Lung (tissue), 12 donors: ENCODE data around the gene SCRN1. TPM values are rescaled to one million over a fixed set of nuclear protein-coding genes. Genes with fewer than 3 reads are reported as not detected.

Experiments
- ATAC-seq: fragments of 200-7000 bp; cut with Tn5 transposase; one replicate; pipeline ENCODE4 v1.9.1; 2020; ENCODE audit warnings: moderate number of reproducible peaks; ENCODE audit not compliant: insufficient read depth, low FRiP score
- DNase-seq, 3 donors: peaks; one replicate each; pipeline ENCODE4 v3.0.0-alpha.2; 2013 to 2017
- H3K27ac ChIP-seq, 2 donors: one replicate each; pipeline ENCODE4 v1.5.1; 2013; ENCODE audit warnings: mild to moderate bottlenecking in 2 of 2, moderate library complexity in 2 of 2, control low read depth in 1 of 2, inconsistent platforms in 1 of 2, low read depth in 1 of 2, low read length in 1 of 2
- H3K27me3 ChIP-seq, 3 donors: one replicate each; pipeline ENCODE4 v1.5.1; 2013; ENCODE audit warnings: low read length in 2 of 3; ENCODE audit not compliant: control insufficient read depth in 3 of 3, insufficient read depth in 3 of 3
- H3K36me3 ChIP-seq, 4 donors: one replicate each; pipeline ENCODE4 v1.5.1; 2013; ENCODE audit warnings: low read length in 4 of 4, mild to moderate bottlenecking in 1 of 4, moderate library complexity in 1 of 4; ENCODE audit not compliant: control insufficient read depth in 4 of 4, insufficient read depth in 4 of 4
- H3K4me1 ChIP-seq, 5 donors: one replicate each; pipeline ENCODE4 v1.5.1; 2013; ENCODE audit warnings: low read length in 5 of 5, mild to moderate bottlenecking in 2 of 5, moderate library complexity in 1 of 5; ENCODE audit not compliant: control insufficient read depth in 5 of 5, insufficient read depth in 5 of 5
- H3K4me3 ChIP-seq: one replicate; pipeline ENCODE4 v1.5.1; 2013; ENCODE audit warnings: mild to moderate bottlenecking, control low read depth, moderate library complexity
- H3K9ac ChIP-seq, 2 donors: one replicate each; pipeline ENCODE4 v1.5.1; 2013; ENCODE audit warnings: low read length in 2 of 2, control low read depth in 1 of 2; ENCODE audit not compliant: insufficient read depth in 1 of 2
- H3K9me3 ChIP-seq, 4 donors: one replicate each; pipeline ENCODE4 v1.5.1; 2013; ENCODE audit warnings: low read length in 3 of 4, mild to moderate bottlenecking in 1 of 4, moderate library complexity in 1 of 4; ENCODE audit not compliant: control insufficient read depth in 4 of 4, insufficient read depth in 3 of 4
- WGBS, 2 donors: extraction: QIAGEN DNeasy Blood & Tissue Kit; methylation state at CpG; one replicate each; pipeline ENCODE4 v1.1.7; 2013; 5-methylcytosine and 5-hydroxymethylcytosine counted together
- polyA plus RNA-seq, 2 donors: library from polyadenylated mRNA; stranded (reverse); fragments of 200-250 nt; gene quantifications; one replicate each; pipeline ENCODE4 v1.2.1, GENCODE V29; 2013
- total RNA-seq, 2 donors: library from RNA; depleted of rRNA in 1 of 2; stranded (reverse); fragments of >200 nt in 1 of 2; gene quantifications; one replicate each; pipeline ENCODE4 v1.2.1, GENCODE V29; 2014 to 2021
- TF ChIP-seq, protein P1 (sequence below): IDR thresholded peaks from 2 replicates; pipeline ENCODE4 v1.5.1; 2012; ENCODE audit warnings: mild to moderate bottlenecking; ENCODE audit errors: control extremely low read depth, extremely low read depth
- donor health status: control.
- donor health status: control.
- donor health status: Bipolar disorder and iron deficiency.
- donor health status: healthy.
- donor health status: DM: yes; HTN: yes; CAD: no.

Gene SCRN1
- total and polyA plus RNA-seq, 4 donors, result 5.5 to 32.3 (median 20.2) TPM

DNA sequence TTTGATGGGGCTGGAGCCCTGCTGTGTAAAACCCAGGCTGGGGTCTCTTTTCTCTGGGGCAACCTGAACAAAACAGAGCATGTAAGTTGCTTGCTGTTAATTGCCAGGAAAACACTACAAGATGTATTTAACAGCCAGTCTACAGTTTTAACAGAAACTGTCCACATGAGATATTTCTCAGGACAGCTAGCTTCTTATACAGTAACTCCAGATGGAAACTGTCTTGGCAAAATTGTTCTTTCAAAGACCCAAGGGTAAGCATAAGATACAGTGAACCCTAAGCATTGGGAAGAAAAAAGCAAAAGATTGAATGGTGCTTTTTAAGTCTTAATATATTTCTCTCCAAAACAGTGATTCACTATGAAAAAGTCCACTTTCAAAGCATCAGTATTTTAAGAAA, 28.9 kb upstream of the SCRN1 start:
- TF ChIP-seq, protein P1, sequence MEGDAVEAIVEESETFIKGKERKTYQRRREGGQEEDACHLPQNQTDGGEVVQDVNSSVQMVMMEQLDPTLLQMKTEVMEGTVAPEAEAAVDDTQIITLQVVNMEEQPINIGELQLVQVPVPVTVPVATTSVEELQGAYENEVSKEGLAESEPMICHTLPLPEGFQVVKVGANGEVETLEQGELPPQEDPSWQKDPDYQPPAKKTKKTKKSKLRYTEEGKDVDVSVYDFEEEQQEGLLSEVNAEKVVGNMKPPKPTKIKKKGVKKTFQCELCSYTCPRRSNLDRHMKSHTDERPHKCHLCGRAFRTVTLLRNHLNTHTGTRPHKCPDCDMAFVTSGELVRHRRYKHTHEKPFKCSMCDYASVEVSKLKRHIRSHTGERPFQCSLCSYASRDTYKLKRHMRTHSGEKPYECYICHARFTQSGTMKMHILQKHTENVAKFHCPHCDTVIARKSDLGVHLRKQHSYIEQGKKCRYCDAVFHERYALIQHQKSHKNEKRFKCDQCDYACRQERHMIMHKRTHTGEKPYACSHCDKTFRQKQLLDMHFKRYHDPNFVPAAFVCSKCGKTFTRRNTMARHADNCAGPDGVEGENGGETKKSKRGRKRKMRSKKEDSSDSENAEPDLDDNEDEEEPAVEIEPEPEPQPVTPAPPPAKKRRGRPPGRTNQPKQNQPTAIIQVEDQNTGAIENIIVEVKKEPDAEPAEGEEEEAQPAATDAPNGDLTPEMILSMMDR, result no peak
- DNase-seq (peak in 2 of 3 donors; percentile 79 to 86), ATAC-seq (no peak)
- Histone ChIP-seq H3K27me3 (no peaks in the 10 kb centered on the region), H3K4me3 (no peak overlapping the region), H3K9ac (no peak overlapping the region), H3K4me1 (peaks cover 0 to 8% (median 2%) of the 10 kb centered on the region in 5 donors), H3K9me3 (no peaks in the 10 kb centered on the region), H3K27ac (no peak overlapping the region), H3K36me3 (peaks cover 1 to 18% (median 5%) of the 10 kb centered on the region in 4 donors)

DNA sequence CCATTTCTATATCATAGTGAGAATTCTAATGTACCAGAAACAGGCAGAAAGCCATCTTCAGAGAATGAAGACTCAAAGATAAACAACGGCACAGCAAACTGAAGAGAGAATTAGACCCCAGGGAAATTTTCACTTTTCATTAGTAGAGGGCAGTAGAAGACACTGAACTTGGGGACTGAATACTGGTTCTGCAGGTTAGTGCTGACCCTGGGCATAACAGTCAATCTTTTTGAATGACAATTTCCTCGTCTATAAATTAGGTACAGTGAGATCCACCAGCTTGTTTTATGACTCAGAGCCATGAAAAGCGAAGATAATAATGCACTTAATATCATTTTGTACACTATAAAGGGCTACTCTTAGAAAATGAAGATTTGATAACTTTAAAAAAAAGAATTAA, 23.2 kb upstream of the SCRN1 start:
- Histone ChIP-seq H3K4me1 (no peaks in the 10 kb centered on the region), H3K27me3 (no peaks in the 10 kb centered on the region), H3K9ac (no peak overlapping the region), H3K36me3 (peaks cover 0 to 18% (median 5%) of the 10 kb centered on the region in 4 donors), H3K4me3 (no peak overlapping the region), H3K27ac (no peak overlapping the region), H3K9me3 (no peaks in the 10 kb centered on the region)
- DNase-seq (peak in 1 of 3 donors; percentile 4), ATAC-seq (no peak)
- TF ChIP-seq, protein P1, result no peak
- 93 to 95% methylated on average over 3 of the region's 3 CpGs for WGBS, 2 donors

DNA sequence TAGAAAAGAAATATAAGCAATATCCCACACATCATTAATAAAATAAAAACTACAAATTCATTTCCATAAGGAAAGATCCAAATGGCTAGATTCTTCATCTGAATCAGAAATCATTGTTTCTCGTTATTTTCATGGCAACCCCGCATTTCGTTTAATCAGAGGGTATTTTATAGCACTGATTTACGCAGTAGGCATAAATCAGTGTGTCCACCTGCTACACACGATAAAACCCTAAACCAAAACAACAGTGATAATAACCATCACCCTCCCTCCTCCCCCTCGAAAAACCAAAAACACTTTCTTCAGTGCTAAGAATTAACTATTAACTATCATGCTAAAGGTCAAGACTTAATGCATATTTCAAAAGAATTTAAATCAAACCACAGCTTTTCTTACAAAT, 20.4 kb upstream of the SCRN1 start:
- Histone ChIP-seq H3K27me3 (no peaks in the 10 kb centered on the region), H3K27ac (no peak overlapping the region), H3K9me3 (no peaks in the 10 kb centered on the region), H3K9ac (no peak overlapping the region), H3K36me3 (peaks cover 0 to 9% (median 5%) of the 10 kb centered on the region in 4 donors), H3K4me1 (no peaks in the 10 kb centered on the region), H3K4me3 (no peak overlapping the region)
- ATAC-seq (no peak), DNase-seq (no peak)
- WGBS, 2 donors, result 90 to 94% methylated on average over 6 of the region's 6 CpGs
- TF ChIP-seq, protein P1, result no peak

DNA sequence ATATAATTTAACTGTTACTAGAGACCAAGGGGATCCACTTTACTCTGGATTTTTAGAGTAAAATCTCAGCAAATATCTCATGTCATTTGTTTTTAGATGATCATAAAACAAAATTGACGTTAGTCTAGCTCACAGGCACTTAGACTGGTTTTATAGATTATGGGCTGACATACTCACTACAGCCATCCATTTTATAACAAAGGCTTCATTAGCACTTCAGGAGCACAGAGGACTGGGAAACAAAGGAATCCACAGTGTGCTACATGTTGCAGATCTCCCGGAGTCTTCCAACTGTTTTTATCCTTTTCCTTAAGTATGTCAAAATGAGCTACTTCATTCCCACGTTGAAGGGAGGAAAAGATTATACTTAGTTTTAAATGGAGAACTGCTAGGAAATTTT, 15.9 kb upstream of the SCRN1 start:
- H3K4me3 ChIP-seq, result no peak overlapping the region
- DNase-seq, result no peak
- no peak overlapping the region for H3K27ac ChIP-seq
- no peak overlapping the region for H3K9ac ChIP-seq
- no peaks in the 10 kb centered on the region for H3K27me3 ChIP-seq
- 66 to 76% methylated on average over 3 of the region's 3 CpGs for WGBS, 2 donors
- TF ChIP-seq, protein P1, result no peak
- no peaks in the 10 kb centered on the region for H3K9me3 ChIP-seq
- no peaks in the 10 kb centered on the region for H3K36me3 ChIP-seq
- ATAC-seq, result no peak
- no peaks in the 10 kb centered on the region for H3K4me1 ChIP-seq
